ENCODE results near the gene ART4.

GRCh38 chr12:14854586-14855183, 11.4 kb upstream of the ART4 start:
- no peak for TF ChIP-seq CTCF (IDR thresholded peaks at IDR 0.05; ENCODE audit: insufficient read depth, low read depth, low read length)
- no peak for TF ChIP-seq EZH2 (IDR thresholded peaks at IDR 0.05; ENCODE audit: insufficient read depth, low read length)

Data from astrocyte (in vitro differentiated cells and primary cell).